ENCODE measurements around the gene HMG20B. TPM values are rescaled to one million over a fixed set of nuclear protein-coding genes. Genes with fewer than 3 reads are reported as not detected.

Gene HMG20B
- polyA plus RNA-seq, 1 of the 3 experiments (the other 2 are of a cell fraction): 92.0 TPM

DNA sequence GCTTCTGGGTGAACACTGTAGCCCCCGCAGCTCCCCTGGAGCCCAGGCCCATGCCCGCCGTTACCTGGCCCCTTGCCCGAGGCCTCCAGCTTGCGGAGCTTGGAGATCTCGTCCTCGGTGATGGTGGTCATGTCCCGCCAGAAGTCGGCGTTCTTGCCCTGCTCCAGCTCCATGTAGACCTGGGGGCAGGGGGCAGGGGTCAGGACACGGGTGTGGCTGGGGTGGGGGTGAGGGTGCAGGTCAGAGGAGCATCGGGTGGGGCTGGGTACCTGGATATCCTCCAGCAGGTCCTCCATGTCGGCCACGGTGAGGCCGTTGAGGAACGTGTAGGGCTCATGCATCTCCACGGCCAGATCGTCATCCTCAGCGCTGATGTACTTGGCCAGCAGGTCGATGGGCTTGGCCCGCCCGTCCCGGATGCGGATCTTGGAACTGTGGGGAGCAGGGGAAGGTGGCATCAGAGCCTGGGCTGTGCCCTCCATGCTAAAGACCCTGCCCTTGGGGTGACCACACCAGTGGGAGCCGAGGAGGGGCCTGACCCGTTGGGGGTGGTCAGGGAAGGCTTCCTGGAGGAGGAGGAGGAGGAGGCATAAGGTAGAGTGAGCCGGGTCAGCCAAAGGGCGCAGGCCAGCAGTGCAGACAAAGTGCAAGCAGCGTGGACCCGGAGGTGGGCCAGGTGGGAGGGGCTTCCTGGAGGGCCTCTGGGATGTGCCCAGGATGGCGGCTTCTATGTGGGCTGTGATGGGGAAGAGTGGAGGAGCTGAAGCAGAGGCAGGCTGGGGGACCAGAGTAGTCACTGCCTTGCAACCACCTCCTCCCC lies 46.3 kb downstream of the HMG20B start:
- Histone ChIP-seq H3K9me3 (no peaks in the 10 kb centered on the region), H3K9ac (no peak overlapping the region), H2AFZ (ENCODE audit: low read depth) (no peak overlapping the region), H3K4me2 (no peak overlapping the region), H3K9me2 (no peaks in the 10 kb centered on the region), H3K36me3 (replicated peaks in 1 of 2; ENCODE audit: control insufficient read depth in 1 of 2, insufficient read depth in 2 of 2, low read length in 1 of 2) (peaks cover 0 to 19% of the 10 kb centered on the region in 2 experiments), H3K79me2 (ENCODE audit: insufficient read depth) (peaks cover 13% of the 10 kb centered on the region; the same call in 1 of the 2 replicates), H4K20me1 (ENCODE audit: insufficient read depth) (no peaks in the 10 kb centered on the region), H3K4me1 (ENCODE audit: control insufficient read depth in 1 of 2, insufficient read depth in 2 of 2, low read depth in 1 of 2, low read length in 1 of 2) (peaks cover 0 to 3% of the 10 kb centered on the region in 2 experiments; a peak in 1 of 4 replicates), H3F3A (replicated peaks; ENCODE audit: insufficient read depth) (no peaks in the 10 kb centered on the region), H3K4me3 (ENCODE audit: low read depth in 2 of 2, low read length in 1 of 2) (no peak overlapping the region; a peak in 1 of 4 replicates), H3K27me3 (ENCODE audit: insufficient read depth) (no peaks in the 10 kb centered on the region), H3K27ac (ENCODE audit: low read depth in 2 of 2, low read length in 1 of 2) (no peak overlapping the region)
- DNase-seq: no peak
- ChIA-PET POLR2A (no interaction called here), CTCF (interaction anchor here (0.7 to 5.8 kb wide), 13 partner anchors 8 to 315 kb away, joined by 3 to 49 read pairs (median 6); partner anchors contain the start of genes GIPC3, MFSD12 and TJP3)
- no peak for TF ChIP-seq NRF1 (IDR thresholded peaks at IDR 0.05; ENCODE audit: low read depth, low read length)
- TF ChIP-seq, protein P1, sequence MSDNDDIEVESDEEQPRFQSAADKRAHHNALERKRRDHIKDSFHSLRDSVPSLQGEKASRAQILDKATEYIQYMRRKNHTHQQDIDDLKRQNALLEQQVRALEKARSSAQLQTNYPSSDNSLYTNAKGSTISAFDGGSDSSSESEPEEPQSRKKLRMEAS (IDR thresholded peaks at IDR 0.05; ENCODE audit: low read depth): no peak
- TF ChIP-seq CTCF (IDR thresholded peaks at IDR 0.05): no peak; the same call in 1 of the 2 replicates
- TF ChIP-seq NFIC (IDR thresholded peaks at IDR 0.05; ENCODE audit: borderline replicate concordance): no peak
- TF ChIP-seq ELF1 (IDR thresholded peaks at IDR 0.05): no peak
- 91% methylated on average over 16 of the region's 31 CpGs for WGBS (ENCODE audit: low lambda C conversion rate)

DNA sequence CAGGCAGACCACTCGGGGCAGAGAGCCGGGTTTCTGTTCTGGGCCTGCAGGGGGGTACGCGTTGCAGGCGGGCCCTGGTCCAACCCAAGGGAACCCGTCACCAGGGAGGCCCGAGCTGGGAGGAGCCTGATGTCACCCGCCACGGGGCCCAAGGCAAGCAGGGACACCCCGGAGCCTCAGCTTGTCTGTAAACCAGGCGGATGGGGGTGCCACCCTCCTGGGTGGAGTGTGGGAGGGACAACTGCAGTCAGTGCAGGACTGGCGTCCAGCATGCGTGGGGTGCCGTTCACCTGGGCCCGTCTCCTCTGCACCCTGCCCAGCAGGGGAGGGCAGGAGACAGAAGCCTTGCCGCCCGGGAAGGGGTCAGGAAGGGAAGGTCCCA lies 46.9 kb downstream of the HMG20B start:
- no peaks in the 10 kb centered on the region for H3K9me2 ChIP-seq
- peaks cover 19% of the 10 kb centered on the region; the same call in 1 of the 2 replicates for H3K79me2 ChIP-seq (ENCODE audit: insufficient read depth)
- no peaks in the 10 kb centered on the region for H3K9me3 ChIP-seq
- H2AFZ ChIP-seq (ENCODE audit: low read depth): no peak overlapping the region
- WGBS (ENCODE audit: low lambda C conversion rate): 91% methylated on average over 4 of the region's 17 CpGs
- H3K27ac ChIP-seq (ENCODE audit: low read depth in 2 of 2, low read length in 1 of 2): no peak overlapping the region
- ChIA-PET CTCF (interaction anchor here (1.1 to 5.8 kb wide), 6 partner anchors 18 to 315 kb away, joined by 3 to 49 read pairs (median 4); partner anchors contain the start of gene GIPC3), POLR2A (no interaction called here)
- peaks cover 0 to 19% of the 10 kb centered on the region in 2 experiments for H3K36me3 ChIP-seq (replicated peaks in 1 of 2; ENCODE audit: control insufficient read depth in 1 of 2, insufficient read depth in 2 of 2, low read length in 1 of 2)
- peaks cover 0 to 3% of the 10 kb centered on the region in 2 experiments; a peak in 1 of 4 replicates for H3K4me1 ChIP-seq (ENCODE audit: control insufficient read depth in 1 of 2, insufficient read depth in 2 of 2, low read depth in 1 of 2, low read length in 1 of 2)
- TF ChIP-seq TAF1 (IDR thresholded peaks at IDR 0.05; ENCODE audit: borderline replicate concordance, low read depth, low read length) (no peak), RFX5 (IDR thresholded peaks at IDR 0.05; ENCODE audit: low read length) (no peak)
- DNase-seq: no peak
- no peak overlapping the region for H3K4me2 ChIP-seq
- no peak overlapping the region for H3K9ac ChIP-seq
- no peak overlapping the region for H3K4me3 ChIP-seq (ENCODE audit: low read depth in 2 of 2, low read length in 1 of 2)
- no peaks in the 10 kb centered on the region for H4K20me1 ChIP-seq (ENCODE audit: insufficient read depth)
- H3K27me3 ChIP-seq (ENCODE audit: insufficient read depth): no peaks in the 10 kb centered on the region
- H3F3A ChIP-seq (replicated peaks; ENCODE audit: insufficient read depth): no peaks in the 10 kb centered on the region
